Testis (tissue), 3 donors: ENCODE results near the gene FBXO33. TPM values are rescaled to one million over a fixed set of nuclear protein-coding genes. Genes with fewer than 3 reads are reported as not detected.

Experiments
- DNase-seq: peaks from one replicate; pipeline ENCODE4 v3.0.0-alpha.2; 2019
- H3K27ac ChIP-seq, 2 donors: fragments of 200-600 bp; sonication (generic); one replicate each; pipeline ENCODE4 v1.5.1; 2019
- H3K27me3 ChIP-seq: fragments of 200-600 bp; sonication (generic); one replicate; pipeline ENCODE4 v1.5.1; 2019
- H3K36me3 ChIP-seq: fragments of 200-600 bp; sonication (generic); one replicate; pipeline ENCODE4 v1.5.1; 2017; ENCODE audit warnings: low read depth; ENCODE audit errors: missing control alignments
- H3K4me1 ChIP-seq: fragments of 200-600 bp; sonication (generic); one replicate; pipeline ENCODE4 v1.5.1; 2019
- H3K4me3 ChIP-seq, 2 donors: fragments of 200-600 bp; sonication (generic); one replicate each; pipeline ENCODE4 v1.5.1; 2017 to 2019
- H3K9me3 ChIP-seq: fragments of 200-600 bp; sonication (generic); one replicate; pipeline ENCODE4 v1.5.1; 2017
- POLR2A ChIP-seq: fragments of 450-650 bp; IDR thresholded peaks from one replicate; pipeline ENCODE4 v1.6.1; 2017; ENCODE audit warnings: antibody characterized with exemption, mild to moderate bottlenecking, moderate library complexity
- WGBS, 2 donors: methylation state at CpG; one replicate each; pipeline ENCODE4 v1.1.5; 2018; 5-methylcytosine and 5-hydroxymethylcytosine counted together
- intact Hi-C: fragments of 100-400 bp; cut with DNase I; formaldehyde crosslinking; loops from one replicate; pipeline ENCODE4 v1.15.1; 2023; ENCODE audit warnings: low total_unique reads
- polyA plus RNA-seq: library from polyadenylated mRNA; stranded (reverse); fragments of 350-450 nt; fragmentation: Illumina TruSeq; extraction: RNeasy Lipid Tissue Mini Kit (QIAGEN cat#74804); gene quantifications from one replicate; pipeline ENCODE4 v1.2.3, GENCODE V29; 2014; ENCODE audit warnings: low read depth, low replicate concordance; ENCODE audit not compliant: insufficient read depth
- total RNA-seq, 2 donors: library from RNA; depleted of rRNA; stranded (reverse); fragments of >200 nt; gene quantifications; one replicate each; pipeline ENCODE4 v1.2.3, GENCODE V29; 2016
- TF ChIP-seq, protein P1 (sequence below), 3 experiments: fragments of 450-650 bp in 2 of 3; fragments of 200-600 bp in 1 of 3; sonication (generic) in 1 of 3; IDR thresholded peaks; one replicate each; pipeline ENCODE4 v1.5.1; 2016 to 2019; ENCODE audit warnings: antibody characterized with exemption in 3 of 3, mild to moderate bottlenecking in 2 of 3, moderate library complexity in 1 of 3

FBXO33 gene
- total and polyA plus RNA-seq, 3 donors from 2014 or later = 20.6 to 27.5 (median 23.0) TPM

- no peaks in the 10 kb centered on the region for H3K36me3 ChIP-seq
- no peaks in the 10 kb centered on the region for H3K27me3 ChIP-seq
- intact Hi-C loops = no loop called here
- WGBS, 2 donors = 98 to 100% methylated on average over 2 of the region's 2 CpGs
- TF ChIP-seq POLR2A = no peak
- TF ChIP-seq, protein P1, sequence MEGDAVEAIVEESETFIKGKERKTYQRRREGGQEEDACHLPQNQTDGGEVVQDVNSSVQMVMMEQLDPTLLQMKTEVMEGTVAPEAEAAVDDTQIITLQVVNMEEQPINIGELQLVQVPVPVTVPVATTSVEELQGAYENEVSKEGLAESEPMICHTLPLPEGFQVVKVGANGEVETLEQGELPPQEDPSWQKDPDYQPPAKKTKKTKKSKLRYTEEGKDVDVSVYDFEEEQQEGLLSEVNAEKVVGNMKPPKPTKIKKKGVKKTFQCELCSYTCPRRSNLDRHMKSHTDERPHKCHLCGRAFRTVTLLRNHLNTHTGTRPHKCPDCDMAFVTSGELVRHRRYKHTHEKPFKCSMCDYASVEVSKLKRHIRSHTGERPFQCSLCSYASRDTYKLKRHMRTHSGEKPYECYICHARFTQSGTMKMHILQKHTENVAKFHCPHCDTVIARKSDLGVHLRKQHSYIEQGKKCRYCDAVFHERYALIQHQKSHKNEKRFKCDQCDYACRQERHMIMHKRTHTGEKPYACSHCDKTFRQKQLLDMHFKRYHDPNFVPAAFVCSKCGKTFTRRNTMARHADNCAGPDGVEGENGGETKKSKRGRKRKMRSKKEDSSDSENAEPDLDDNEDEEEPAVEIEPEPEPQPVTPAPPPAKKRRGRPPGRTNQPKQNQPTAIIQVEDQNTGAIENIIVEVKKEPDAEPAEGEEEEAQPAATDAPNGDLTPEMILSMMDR (IDR thresholded peaks at IDR 0.05) = no peak
- no peaks in the 10 kb centered on the region for H3K4me1 ChIP-seq
- H3K4me3 ChIP-seq = no peak overlapping the region
- H3K9me3 ChIP-seq = no peaks in the 10 kb centered on the region
- no peak overlapping the region for H3K27ac ChIP-seq
- no peak for DNase-seq
Observed at GRCh38 chr14:39417014-39417413, 15.2 kb downstream of the FBXO33 start.

DNA sequence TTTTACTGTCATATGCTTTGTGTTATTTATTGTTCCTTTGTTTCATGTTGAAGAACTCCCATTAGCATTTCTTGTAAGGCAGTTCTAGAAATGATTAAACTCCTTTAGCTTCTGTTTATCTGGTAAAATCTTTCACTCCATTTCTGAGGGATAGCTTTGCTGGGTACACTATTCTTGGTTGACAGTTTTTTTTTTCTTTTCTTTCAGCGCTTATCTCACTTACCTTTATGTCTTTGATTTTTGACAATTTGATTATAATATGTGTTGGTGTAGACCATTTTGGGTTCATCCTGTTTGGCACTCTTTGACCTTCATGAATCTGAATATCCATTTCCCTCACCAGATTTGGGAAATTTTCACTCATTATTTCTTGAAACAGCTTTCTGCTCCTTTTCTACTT is 16.2 kb downstream of the FBXO33 start:
- H3K4me1 ChIP-seq = no peaks in the 10 kb centered on the region
- TF ChIP-seq POLR2A = no peak
- TF ChIP-seq, protein P1 (IDR thresholded peaks at IDR 0.05) = no peak
- H3K36me3 ChIP-seq = no peaks in the 10 kb centered on the region
- intact Hi-C loops = no loop called here
- WGBS, 2 donors = 100% methylated on average over 1 of the region's 1 CpG
- H3K9me3 ChIP-seq = no peaks in the 10 kb centered on the region
- H3K27ac ChIP-seq = no peak overlapping the region
- no peak overlapping the region for H3K4me3 ChIP-seq
- DNase-seq = no peak
- H3K27me3 ChIP-seq = no peaks in the 10 kb centered on the region

- H3K36me3 ChIP-seq = no peaks in the 10 kb centered on the region
- TF ChIP-seq, protein P1 (IDR thresholded peaks at IDR 0.05) = no peak
- TF ChIP-seq POLR2A = no peak
- no peaks in the 10 kb centered on the region for H3K27me3 ChIP-seq
- no peak overlapping the region for H3K4me3 ChIP-seq
- intact Hi-C loops = no loop called here
- no peak overlapping the region for H3K27ac ChIP-seq
- 28 to 57% methylated on average over 3 of the region's 3 CpGs for whole genome bisulfite sequencing, 2 donors
- H3K9me3 ChIP-seq = no peaks in the 10 kb centered on the region
- no peak for DNase-seq
- H3K4me1 ChIP-seq = no peaks in the 10 kb centered on the region
Observed at GRCh38 chr14:39406560-39406959, 25.7 kb downstream of the FBXO33 start.

DNA sequence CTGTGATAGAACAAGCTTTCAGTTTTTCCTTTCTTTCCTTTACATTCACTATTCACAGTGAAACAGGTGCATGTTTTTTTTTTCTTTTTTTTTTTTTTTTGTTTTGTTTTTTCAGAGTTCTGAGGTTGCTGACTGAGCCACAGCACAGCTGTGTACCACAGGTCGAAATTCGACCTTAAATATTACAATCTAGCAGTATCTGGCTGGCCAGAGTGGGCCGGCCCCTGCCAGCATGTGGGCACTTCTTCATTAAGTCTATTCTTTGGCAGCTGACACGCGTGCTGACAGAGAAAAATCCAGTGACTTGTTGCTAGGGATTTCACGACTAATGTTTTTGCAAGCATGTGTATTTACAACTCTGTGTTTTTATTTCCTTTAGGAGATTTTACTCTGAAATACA is 33.9 kb downstream of the FBXO33 start:
- intact Hi-C loops = no loop called here
- H3K4me1 ChIP-seq = no peaks in the 10 kb centered on the region
- H3K9me3 ChIP-seq = no peaks in the 10 kb centered on the region
- DNase-seq = no peak
- 88 to 91% methylated on average over 6 of the region's 6 CpGs for WGBS, 2 donors
- H3K36me3 ChIP-seq = no peaks in the 10 kb centered on the region
- TF ChIP-seq POLR2A = no peak
- TF ChIP-seq, protein P1 (IDR thresholded peaks at IDR 0.05) = no peak
- H3K4me3 ChIP-seq = no peak overlapping the region
- no peak overlapping the region for H3K27ac ChIP-seq
- no peaks in the 10 kb centered on the region for H3K27me3 ChIP-seq

DNA sequence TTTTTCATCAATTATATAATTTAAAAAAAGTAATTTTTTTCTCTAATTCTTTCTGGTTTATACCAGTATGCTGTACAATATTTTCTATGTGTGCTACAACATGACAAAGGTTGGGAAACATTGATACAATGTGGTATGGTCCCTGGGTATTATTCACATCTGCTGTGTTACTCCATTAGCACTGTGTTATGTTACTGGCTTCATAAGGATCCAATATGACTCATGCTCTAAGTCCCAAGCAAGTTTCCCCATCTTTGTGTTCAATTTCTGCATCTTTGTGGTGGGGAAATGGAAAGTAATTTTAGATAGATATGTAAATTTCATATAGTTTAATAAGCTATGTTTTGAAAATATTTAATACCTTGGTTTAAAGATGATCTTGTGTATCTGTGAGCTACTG is 35.8 kb downstream of the FBXO33 start:
- Histone ChIP-seq H3K36me3 (no peaks in the 10 kb centered on the region), H3K4me3 (no peak overlapping the region), H3K4me1 (no peaks in the 10 kb centered on the region), H3K9me3 (no peaks in the 10 kb centered on the region), H3K27ac (no peak overlapping the region), H3K27me3 (no peaks in the 10 kb centered on the region)
- DNase-seq = no peak
- TF ChIP-seq POLR2A = no peak
- TF ChIP-seq, protein P1 (IDR thresholded peaks at IDR 0.05) = no peak
- intact Hi-C loops = no loop called here
